ENCODE results near the gene SOX13. TPM values are rescaled to one million over a fixed set of nuclear protein-coding genes. Genes with fewer than 3 reads are reported as not detected.

The SOX13 gene
- total RNA-seq, 1 donor from 2014 or later: not detected

DNA sequence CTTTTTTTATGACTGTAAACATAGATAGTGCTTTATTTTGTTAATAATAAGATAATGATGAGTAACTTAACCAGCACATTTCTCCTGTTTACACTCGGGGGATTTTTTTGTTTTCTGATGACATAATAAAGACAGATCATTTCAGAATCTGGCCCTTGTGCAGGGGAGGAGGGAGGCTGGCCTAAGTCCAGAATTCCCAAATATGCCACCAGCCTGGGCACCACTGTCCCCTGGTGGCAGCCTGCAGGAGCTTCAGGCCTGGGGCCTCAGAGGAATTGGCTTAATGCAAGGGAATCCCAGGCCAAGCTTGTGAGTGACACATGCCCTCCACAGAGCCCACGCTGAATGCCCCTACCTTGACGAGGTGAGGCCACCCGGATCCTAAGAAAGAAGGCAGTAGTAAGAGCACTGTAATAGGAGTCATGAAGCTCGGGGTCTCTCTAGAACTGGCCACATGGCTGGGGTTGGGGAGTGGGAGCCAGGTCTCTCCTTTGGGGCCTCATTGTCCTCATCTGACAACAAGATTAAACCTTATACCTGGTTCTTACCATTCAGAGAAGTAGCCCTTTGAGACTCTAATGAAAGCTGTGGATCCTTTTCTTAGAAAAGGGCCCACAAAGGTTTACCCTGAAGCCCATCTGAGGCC, 54.8 kb downstream of the SOX13 start:
- H3K9me3 Mint-ChIP-seq: no peaks in the 10 kb centered on the region
- no peak overlapping the region for H3K4me3 Mint-ChIP-seq
- TF ChIP-seq, protein P1, sequence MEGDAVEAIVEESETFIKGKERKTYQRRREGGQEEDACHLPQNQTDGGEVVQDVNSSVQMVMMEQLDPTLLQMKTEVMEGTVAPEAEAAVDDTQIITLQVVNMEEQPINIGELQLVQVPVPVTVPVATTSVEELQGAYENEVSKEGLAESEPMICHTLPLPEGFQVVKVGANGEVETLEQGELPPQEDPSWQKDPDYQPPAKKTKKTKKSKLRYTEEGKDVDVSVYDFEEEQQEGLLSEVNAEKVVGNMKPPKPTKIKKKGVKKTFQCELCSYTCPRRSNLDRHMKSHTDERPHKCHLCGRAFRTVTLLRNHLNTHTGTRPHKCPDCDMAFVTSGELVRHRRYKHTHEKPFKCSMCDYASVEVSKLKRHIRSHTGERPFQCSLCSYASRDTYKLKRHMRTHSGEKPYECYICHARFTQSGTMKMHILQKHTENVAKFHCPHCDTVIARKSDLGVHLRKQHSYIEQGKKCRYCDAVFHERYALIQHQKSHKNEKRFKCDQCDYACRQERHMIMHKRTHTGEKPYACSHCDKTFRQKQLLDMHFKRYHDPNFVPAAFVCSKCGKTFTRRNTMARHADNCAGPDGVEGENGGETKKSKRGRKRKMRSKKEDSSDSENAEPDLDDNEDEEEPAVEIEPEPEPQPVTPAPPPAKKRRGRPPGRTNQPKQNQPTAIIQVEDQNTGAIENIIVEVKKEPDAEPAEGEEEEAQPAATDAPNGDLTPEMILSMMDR (IDR thresholded peaks at IDR 0.05): no peak
- H3K36me3 Mint-ChIP-seq (ENCODE audit: low read depth): no peaks in the 10 kb centered on the region
- H3K27me3 Mint-ChIP-seq: peaks cover 7% of the 10 kb centered on the region
- ChIA-PET CTCF (interaction anchor here (1.2 to 2.7 kb wide), 2 partner anchors 256 to 269 kb away, joined by 3 to 28 read pairs; partner anchors contain the start of gene SNRPE), POLR2A (no interaction called here)
- intact Hi-C loops (cut with micrococcal nuclease): loop anchor here (2.0 kb wide), 1 partner anchor 501 kb away; the partner anchor contains the start of gene ATP2B4
- ATAC-seq (ENCODE audit: low read depth) (no peak), DNase-seq (no peak)
- H3K4me1 Mint-ChIP-seq: peaks cover 6% of the 10 kb centered on the region
- no peak overlapping the region for H3K27ac Mint-ChIP-seq

- POLR2A ChIA-PET: interaction anchor here (0.6 kb wide), 1 partner anchor 268 kb away, joined by 3 read pairs; no protein-coding TSS in a partner anchor
- CTCF ChIA-PET: interaction anchor here (0.7 to 2.7 kb wide), 7 partner anchors 9 to 766 kb away, joined by 3 to 28 read pairs (median 3); partner anchors contain the start of gene SNRPE
- peaks cover 7% of the 10 kb centered on the region for H3K27me3 Mint-ChIP-seq
These were observed 55.6 kb downstream of the SOX13 start for GRCh38 chr1:204128464-204128963.

GRCh38 chr1:204128964-204129896, 56.3 kb downstream of the SOX13 start:
- peak; percentile 41 for DNase-seq
- TF ChIP-seq, protein P1 (IDR thresholded peaks at IDR 0.05): no peak
- H3K36me3 Mint-ChIP-seq (ENCODE audit: low read depth): no peaks in the 10 kb centered on the region
- CTCF ChIA-PET: interaction anchor here (0.7 to 2.7 kb wide), 7 partner anchors 9 to 766 kb away, joined by 3 to 28 read pairs (median 3); partner anchors contain the start of gene SNRPE
- H3K27ac Mint-ChIP-seq: no peak overlapping the region
- no peaks in the 10 kb centered on the region for H3K9me3 Mint-ChIP-seq
- H3K27me3 Mint-ChIP-seq: peaks cover 7% of the 10 kb centered on the region
- peak; percentile 89 for ATAC-seq (ENCODE audit: low read depth)
- H3K4me1 Mint-ChIP-seq: peaks cover 8% of the 10 kb centered on the region
- intact Hi-C loops (cut with micrococcal nuclease): loop anchor here (1.0 to 2.0 kb wide), 4 partner anchors 258 to 502 kb away; partner anchors contain the start of genes ATP2B4, SNRPE, ZBED6 and ZC3H11A
- POLR2A ChIA-PET: interaction anchor here (0.6 kb wide), 1 partner anchor 269 kb away, joined by 3 read pairs; no protein-coding TSS in a partner anchor
- no peak overlapping the region for H3K4me3 Mint-ChIP-seq

More at GRCh38 chr1:204128464-204128963, 55.6 kb downstream of the SOX13 start:
- H3K36me3 Mint-ChIP-seq (ENCODE audit: low read depth): no peaks in the 10 kb centered on the region
- no peaks in the 10 kb centered on the region for H3K9me3 Mint-ChIP-seq
- intact Hi-C loops (cut with micrococcal nuclease): loop anchor here (2.0 kb wide), 1 partner anchor 502 kb away; the partner anchor contains the start of gene ATP2B4
- no peak for DNase-seq
- ATAC-seq (ENCODE audit: low read depth): no peak
- TF ChIP-seq, protein P1 (IDR thresholded peaks at IDR 0.05): no peak
- no peak overlapping the region for H3K27ac Mint-ChIP-seq
- H3K4me1 Mint-ChIP-seq: peaks cover 6% of the 10 kb centered on the region
- no peak overlapping the region for H3K4me3 Mint-ChIP-seq

GRCh38 chr1:204130178-204130577, 57.3 kb downstream of the SOX13 start:
- H3K27ac Mint-ChIP-seq: no peak overlapping the region
- TF ChIP-seq, protein P1 (IDR thresholded peaks at IDR 0.05): no peak
- H3K27me3 Mint-ChIP-seq: peaks cover 7% of the 10 kb centered on the region
- H3K4me3 Mint-ChIP-seq: no peak overlapping the region
- POLR2A ChIA-PET: no interaction called here
- CTCF ChIA-PET: no interaction called here
- ATAC-seq (ENCODE audit: low read depth) (no peak), DNase-seq (no peak)
- intact Hi-C loops (cut with micrococcal nuclease): no loop called here
- peaks cover 8% of the 10 kb centered on the region for H3K4me1 Mint-ChIP-seq
- no peaks in the 10 kb centered on the region for H3K36me3 Mint-ChIP-seq (ENCODE audit: low read depth)
- H3K9me3 Mint-ChIP-seq: no peaks in the 10 kb centered on the region

Data from activated B cell treated with CpG ODN at 0.5 μM for 24 hours (primary cell).